Measurements from ENCODE around the gene TCF19.

The TCF19 gene

DNA sequence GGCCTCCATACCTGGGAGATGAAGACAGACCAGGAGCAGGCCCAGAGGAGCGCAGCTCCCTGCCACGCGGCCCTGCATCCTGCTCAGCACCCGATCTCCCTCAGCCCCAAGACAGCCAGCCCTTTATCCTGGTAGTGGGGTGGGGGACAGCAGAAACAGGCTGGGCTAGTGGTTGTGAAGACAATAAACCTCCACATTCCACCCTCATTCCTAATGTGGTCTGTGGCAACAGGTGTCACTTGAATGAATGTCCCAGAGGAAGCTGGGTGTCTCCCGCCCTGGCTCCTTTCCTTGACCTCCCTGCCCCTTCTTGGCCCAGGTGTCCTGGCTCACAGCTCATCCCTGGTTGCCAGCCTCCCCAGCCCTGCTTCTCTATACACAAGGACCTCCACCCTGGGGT is 45.9 kb upstream of the TCF19 start, which contains the start of gene C6orf15:
C6orf15 (minus strand) TSS at position 98 of the 400 bp plus-strand sequence; CDS start at position 78, 20 bp downstream.
- H3K27ac ChIP-seq (ENCODE audit: extremely low read depth, low read depth, low read length) = no peak within 1 kb of the TSS
- H3K9me3 ChIP-seq (ENCODE audit: control insufficient read depth, insufficient read depth, low read depth, low read length) = no peaks in the 10 kb centered on the region
- H3K36me3 ChIP-seq (ENCODE audit: control insufficient read depth in 2 of 2, insufficient read depth in 1 of 2, low read length in 2 of 2) = no peaks in the 10 kb centered on the region
- TF ChIP-seq, protein P1, sequence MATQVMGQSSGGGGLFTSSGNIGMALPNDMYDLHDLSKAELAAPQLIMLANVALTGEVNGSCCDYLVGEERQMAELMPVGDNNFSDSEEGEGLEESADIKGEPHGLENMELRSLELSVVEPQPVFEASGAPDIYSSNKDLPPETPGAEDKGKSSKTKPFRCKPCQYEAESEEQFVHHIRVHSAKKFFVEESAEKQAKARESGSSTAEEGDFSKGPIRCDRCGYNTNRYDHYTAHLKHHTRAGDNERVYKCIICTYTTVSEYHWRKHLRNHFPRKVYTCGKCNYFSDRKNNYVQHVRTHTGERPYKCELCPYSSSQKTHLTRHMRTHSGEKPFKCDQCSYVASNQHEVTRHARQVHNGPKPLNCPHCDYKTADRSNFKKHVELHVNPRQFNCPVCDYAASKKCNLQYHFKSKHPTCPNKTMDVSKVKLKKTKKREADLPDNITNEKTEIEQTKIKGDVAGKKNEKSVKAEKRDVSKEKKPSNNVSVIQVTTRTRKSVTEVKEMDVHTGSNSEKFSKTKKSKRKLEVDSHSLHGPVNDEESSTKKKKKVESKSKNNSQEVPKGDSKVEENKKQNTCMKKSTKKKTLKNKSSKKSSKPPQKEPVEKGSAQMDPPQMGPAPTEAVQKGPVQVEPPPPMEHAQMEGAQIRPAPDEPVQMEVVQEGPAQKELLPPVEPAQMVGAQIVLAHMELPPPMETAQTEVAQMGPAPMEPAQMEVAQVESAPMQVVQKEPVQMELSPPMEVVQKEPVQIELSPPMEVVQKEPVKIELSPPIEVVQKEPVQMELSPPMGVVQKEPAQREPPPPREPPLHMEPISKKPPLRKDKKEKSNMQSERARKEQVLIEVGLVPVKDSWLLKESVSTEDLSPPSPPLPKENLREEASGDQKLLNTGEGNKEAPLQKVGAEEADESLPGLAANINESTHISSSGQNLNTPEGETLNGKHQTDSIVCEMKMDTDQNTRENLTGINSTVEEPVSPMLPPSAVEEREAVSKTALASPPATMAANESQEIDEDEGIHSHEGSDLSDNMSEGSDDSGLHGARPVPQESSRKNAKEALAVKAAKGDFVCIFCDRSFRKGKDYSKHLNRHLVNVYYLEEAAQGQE (tag by site-specific recombination; IDR thresholded peaks at IDR 0.05) = no peak
- no peak for TF ChIP-seq ZNF670 (tag by site-specific recombination; IDR thresholded peaks at IDR 0.05; ENCODE audit: low read depth)
- no peak for TF ChIP-seq ZNF707 (tag by site-specific recombination; IDR thresholded peaks at IDR 0.05)
- no peak for TF ChIP-seq HIC1 (tag by site-specific recombination; IDR thresholded peaks at IDR 0.05)
- TF ChIP-seq ZSCAN5A (tag by site-specific recombination; IDR thresholded peaks at IDR 0.05) = no peak
- TF ChIP-seq, protein P2, sequence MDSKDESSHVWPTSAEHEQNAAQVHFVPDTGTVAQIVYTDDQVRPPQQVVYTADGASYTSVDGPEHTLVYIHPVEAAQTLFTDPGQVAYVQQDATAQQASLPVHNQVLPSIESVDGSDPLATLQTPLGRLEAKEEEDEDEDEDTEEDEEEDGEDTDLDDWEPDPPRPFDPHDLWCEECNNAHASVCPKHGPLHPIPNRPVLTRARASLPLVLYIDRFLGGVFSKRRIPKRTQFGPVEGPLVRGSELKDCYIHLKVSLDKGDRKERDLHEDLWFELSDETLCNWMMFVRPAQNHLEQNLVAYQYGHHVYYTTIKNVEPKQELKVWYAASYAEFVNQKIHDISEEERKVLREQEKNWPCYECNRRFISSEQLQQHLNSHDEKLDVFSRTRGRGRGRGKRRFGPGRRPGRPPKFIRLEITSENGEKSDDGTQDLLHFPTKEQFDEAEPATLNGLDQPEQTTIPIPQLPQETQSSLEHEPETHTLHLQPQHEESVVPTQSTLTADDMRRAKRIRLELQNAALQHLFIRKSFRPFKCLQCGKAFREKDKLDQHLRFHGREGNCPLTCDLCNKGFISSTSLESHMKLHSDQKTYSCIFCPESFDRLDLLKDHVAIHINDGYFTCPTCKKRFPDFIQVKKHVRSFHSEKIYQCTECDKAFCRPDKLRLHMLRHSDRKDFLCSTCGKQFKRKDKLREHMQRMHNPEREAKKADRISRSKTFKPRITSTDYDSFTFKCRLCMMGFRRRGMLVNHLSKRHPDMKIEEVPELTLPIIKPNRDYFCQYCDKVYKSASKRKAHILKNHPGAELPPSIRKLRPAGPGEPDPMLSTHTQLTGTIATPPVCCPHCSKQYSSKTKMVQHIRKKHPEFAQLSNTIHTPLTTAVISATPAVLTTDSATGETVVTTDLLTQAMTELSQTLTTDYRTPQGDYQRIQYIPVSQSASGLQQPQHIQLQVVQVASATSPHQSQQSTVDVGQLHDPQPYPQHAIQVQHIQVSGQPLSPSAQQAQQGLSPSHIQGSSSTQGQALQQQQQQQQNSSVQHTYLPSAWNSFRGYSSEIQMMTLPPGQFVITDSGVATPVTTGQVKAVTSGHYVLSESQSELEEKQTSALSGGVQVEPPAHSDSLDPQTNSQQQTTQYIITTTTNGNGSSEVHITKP (tag by site-specific recombination; IDR thresholded peaks at IDR 0.05) = no peak
- TF ChIP-seq PBX3 (CRISPR knock-in tag; IDR thresholded peaks at IDR 0.05) = no peak
- TF ChIP-seq ZNF157 (tag by site-specific recombination; IDR thresholded peaks at IDR 0.05) = no peak
- TF ChIP-seq SCRT2 (tag by site-specific recombination; IDR thresholded peaks at IDR 0.05) = peak; percentile 93
- TF ChIP-seq SCRT1 (tag by site-specific recombination; IDR thresholded peaks at IDR 0.05; ENCODE audit: borderline replicate concordance) = peak; percentile 62; the same call in 1 of the 2 replicates
- TF ChIP-seq ZNF513 (tag by site-specific recombination; IDR thresholded peaks at IDR 0.05) = no peak
- ChIA-PET POLR2A (no interaction called here), CTCF (interaction anchor here (0.8 to 8.3 kb wide), 4 partner anchors 10 to 144 kb away, joined by 3 to 60 read pairs (median 10); no protein-coding TSS in a partner anchor)
- H3K4me3 ChIP-seq (ENCODE audit: low read depth, low read length) = no peak within 1 kb of the TSS
- peaks cover 7% of the 10 kb centered on the region for H3K4me1 ChIP-seq (ENCODE audit: control insufficient read depth, insufficient read depth, low read length)
